GM12874 (cell line): ENCODE data around the gene MED29.

Experiments used
- TF ChIP-seq, protein P1 (sequence below): IDR thresholded peaks from 2 replicates; pipeline ENCODE4 v1.5.1; 2011; ENCODE audit warnings: low read depth, mild to moderate bottlenecking, control low read depth, low read length, moderate library complexity; ENCODE audit not compliant: insufficient read depth

MED29 gene

DNA sequence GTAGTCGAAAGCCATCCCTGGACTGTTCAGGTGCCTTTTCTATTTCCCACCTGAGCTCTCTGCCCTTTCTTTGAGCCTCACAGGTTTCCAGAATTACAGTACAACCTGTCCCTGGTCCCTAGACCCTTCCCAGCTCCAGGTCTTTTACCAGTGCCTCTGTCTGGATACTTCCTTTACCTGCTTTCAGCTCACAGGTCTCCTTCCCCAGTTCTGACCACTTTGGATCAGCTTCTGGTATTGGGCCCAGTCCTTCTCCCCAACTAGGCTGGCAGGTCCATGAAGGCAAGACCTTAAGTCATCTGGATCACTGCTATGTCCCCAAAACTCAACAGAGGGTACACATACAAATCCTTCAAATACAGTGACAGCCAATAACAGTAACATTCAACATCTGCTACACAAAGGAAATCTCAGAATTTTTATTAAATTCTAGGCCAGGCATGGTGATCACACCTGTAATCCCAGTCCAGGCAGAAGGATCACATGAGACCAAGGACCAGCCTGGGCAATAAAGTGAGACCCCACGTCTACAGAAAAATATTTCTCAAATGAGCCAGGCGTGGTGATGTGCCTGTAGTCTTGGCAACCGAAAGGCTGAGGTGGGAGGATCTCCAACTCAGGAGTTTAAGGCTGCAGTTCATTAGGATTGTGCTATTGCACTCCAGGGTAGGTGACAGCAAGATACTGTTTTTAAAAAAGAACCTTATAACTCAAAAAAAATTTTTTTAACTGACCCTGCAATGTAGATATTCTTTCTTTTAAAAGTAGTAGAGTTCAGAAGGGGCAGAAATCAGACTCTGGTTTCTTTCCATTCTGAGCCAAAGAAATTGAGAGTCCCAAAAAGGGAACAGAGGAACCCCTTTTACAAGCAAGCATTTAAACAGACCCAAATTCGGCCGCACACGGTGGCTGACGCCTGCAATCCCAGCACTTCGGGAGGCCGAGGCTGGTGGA lies 43.2 kb downstream of the MED29 start:
- TF ChIP-seq, protein P1, sequence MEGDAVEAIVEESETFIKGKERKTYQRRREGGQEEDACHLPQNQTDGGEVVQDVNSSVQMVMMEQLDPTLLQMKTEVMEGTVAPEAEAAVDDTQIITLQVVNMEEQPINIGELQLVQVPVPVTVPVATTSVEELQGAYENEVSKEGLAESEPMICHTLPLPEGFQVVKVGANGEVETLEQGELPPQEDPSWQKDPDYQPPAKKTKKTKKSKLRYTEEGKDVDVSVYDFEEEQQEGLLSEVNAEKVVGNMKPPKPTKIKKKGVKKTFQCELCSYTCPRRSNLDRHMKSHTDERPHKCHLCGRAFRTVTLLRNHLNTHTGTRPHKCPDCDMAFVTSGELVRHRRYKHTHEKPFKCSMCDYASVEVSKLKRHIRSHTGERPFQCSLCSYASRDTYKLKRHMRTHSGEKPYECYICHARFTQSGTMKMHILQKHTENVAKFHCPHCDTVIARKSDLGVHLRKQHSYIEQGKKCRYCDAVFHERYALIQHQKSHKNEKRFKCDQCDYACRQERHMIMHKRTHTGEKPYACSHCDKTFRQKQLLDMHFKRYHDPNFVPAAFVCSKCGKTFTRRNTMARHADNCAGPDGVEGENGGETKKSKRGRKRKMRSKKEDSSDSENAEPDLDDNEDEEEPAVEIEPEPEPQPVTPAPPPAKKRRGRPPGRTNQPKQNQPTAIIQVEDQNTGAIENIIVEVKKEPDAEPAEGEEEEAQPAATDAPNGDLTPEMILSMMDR = no peak

DNA sequence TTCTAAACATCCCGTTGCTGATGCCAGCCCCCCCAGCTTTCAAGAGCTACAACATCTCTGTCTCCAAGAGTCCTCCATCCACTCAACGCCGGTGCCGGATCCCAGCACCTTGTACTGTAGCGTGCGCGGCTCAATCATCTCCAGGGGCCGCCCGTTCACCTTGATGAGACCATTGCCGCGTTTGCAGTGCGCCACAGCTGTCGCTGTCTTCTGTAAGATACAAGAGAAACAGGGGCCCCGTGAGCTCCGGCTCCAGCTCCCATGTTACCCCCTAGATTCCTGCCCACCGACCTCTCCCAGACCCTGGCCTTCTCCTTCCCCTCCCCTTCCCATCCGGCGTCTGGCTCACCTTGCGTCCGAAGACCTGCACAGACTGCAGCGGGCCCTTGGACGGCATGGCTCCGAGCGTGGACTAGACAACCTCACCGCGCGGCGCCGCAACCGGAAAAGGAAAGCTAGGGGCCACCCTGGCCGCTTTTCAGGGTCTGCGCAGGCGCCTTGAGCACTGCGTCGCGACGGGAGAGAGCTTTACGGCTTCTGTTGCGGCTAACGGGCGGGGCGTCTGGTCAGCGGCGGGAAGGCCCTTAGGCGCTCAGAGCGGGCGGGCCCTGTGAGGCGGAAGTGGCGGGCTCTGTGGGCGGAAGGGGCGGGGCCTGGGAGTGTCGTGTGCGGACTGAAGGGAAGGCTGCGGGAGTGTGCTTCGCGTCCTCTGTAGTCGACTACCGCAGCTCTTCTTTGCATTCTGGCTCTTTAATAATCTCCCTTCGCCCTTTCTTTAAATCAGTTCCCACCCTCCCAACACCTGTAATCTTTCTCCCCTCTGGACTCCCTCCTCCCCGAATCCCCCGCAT lies 44.5 kb downstream of the MED29 start, which contains the start of gene RPS16:
Gene RPS16, minus strand, starts transcription at position 451 of the 851 bp plus-strand sequence. Its CDS starts 54 bp downstream, at position 397.
- TF ChIP-seq, protein P1 = no peak

DNA sequence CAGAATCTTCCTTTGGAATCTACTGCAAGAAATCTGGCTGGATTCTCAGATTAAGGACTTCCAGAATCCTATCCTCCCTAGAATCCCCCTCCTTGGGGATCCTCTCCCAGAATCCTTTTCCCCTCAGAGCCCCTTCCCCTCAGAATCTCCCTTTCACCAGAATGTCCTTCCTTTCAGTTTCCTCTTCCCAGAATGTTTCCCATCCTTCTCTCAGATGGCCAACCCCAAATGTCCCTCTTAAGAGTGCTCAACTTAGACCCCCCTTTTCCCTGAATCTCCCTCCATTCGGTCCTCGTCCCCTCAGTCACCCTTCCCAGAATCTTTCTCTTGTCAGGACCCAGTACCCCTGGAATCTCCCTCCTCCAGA lies 45.2 kb downstream of the MED29 start:
- TF ChIP-seq, protein P1 = no peak

DNA sequence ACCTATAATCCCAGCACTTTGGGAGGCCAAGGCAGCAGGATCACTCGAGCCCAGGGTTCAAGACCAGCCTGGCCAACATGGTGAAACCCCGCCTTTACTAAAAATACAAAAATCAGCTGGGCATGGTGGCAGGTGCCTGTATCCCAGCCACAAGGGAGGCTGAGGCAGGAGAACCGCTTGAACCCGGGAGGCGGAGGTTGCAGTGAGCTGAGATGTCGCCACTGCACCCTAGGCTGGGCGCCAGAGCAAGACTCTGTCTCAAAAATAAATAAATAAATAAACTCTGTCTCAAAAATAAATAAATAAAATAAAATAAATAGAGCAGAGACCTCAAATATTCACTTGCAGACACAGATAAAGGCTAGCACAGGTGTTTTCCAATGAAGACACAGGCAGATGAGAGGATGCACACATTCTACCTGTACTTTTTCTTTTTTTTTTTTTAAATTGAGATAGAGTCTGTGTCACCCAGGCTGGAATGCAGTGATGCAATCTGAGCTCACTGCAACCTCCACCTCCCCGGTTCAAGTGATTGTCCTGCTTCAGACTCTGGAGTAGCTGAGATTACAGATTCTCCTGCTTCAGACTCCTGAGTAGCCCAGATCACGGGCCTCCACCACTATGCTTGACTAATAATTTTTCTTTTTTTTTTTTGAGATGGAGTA lies 47.2 kb downstream of the MED29 start:
- TF ChIP-seq, protein P1 = no peak

DNA sequence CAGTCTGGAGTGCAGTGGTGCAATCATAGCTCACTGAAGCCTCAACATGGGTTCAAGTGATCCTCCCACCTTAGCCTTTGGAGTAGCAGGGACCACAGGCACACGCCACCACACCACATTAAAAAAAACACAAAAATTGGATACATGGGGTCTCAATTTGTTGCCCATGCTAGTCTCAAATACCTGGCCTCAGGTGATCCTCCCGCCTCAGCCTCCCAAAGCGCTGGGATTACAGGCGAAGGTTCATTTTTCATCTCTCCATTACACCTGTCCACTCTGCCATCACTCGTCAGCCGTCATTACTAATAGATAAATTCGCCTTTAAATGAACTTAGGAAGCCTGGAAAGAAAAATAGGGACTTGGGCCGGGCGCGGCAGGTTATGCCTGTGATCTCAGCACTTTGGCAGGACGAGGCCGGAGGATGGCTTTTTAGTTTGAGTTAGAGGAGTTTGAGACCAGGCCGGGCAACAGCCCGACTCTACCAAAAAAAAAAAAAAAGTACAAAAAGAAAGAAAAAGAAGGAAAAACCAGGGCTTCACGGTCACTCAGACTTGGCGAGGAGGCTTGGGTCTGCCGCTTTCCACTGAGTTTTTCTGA lies 53.5 kb downstream of the MED29 start:
- TF ChIP-seq, protein P1 = no peak

DNA sequence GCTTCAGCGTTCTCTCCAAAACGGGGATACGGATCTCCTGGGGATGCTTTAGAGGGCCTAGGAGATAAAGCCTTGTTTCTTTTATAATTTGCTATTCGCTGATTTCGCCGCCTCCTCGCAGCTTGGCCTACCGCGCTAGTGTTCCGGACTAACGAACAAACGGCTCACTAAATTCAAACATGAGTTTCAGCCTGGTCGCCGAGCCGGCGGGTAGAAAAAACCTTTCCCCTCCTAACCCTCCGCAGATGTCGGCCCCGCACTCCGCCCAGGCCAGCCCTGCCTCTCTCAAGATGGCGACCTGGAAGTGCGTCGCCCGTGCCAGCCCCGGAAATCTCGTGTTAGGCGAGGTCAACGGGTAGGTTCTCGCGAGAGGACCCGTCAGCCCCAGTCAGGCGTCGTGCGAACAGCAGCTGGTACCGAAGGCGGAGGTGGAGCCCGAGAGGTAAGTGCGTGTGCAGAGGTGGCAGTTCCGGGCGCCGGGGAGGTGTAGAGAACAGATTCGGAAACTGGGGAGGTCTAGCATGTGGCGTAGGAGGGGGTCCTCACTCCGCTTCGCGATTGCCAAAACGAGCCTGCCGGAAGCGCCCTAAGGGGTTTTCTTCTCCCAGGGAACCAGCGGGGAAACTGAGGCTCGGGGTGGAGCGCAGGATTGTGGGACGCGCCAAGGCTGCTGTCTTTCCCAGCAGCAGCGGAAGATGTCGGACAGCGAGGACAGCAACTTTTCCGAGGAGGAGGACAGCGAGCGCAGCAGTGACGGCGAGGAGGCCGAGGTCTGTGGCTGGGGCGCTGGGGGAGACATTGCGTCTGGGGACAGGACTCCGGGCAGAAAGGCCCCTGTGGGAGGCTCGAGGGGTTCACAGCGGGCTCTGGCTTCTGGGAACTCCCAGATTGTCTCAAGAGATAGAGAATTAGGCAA lies 54.3 kb downstream of the MED29 start, which contains the start of gene SUPT5H:
Gene SUPT5H, plus strand, starts transcription at position 387 of the 916 bp plus-strand sequence. Its CDS starts 309 bp downstream, at position 696.
- TF ChIP-seq, protein P1 = no peak
